Measurements from ENCODE around the gene APRT.

The APRT gene

DNA sequence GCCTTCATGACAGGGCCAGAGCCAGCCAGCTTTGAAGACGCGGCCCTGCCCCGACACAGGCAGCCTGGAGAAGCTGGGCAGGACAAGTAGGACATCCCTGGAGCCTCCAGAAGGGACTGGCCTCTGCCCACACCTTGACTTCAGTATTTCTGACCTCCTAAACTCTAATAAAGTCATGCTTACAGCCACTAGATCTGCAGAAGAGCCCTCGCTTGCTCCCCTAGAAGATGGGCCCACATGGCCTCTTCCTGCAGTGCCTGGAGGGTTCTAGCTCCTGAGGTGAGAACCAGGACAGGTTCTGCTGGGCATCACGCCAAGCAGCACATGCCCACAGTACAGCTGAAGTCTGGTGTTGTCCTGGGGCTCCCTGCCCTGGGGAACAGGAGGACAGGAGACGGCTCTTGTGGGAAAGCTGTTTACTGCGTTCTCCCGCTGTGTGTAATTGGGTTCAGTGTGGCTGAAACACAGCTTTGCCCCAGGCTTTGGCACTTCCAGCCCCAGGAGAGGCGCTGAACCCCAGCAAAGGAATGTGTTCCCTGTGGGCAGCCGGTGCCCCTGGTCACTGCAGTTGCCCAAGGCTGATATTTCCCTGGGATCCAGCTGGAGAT, 2.6 kb downstream of the APRT start:
- no peak for DNase-seq (ENCODE audit: low read depth in 1 of 2, low spot score in 1 of 2)

DNA sequence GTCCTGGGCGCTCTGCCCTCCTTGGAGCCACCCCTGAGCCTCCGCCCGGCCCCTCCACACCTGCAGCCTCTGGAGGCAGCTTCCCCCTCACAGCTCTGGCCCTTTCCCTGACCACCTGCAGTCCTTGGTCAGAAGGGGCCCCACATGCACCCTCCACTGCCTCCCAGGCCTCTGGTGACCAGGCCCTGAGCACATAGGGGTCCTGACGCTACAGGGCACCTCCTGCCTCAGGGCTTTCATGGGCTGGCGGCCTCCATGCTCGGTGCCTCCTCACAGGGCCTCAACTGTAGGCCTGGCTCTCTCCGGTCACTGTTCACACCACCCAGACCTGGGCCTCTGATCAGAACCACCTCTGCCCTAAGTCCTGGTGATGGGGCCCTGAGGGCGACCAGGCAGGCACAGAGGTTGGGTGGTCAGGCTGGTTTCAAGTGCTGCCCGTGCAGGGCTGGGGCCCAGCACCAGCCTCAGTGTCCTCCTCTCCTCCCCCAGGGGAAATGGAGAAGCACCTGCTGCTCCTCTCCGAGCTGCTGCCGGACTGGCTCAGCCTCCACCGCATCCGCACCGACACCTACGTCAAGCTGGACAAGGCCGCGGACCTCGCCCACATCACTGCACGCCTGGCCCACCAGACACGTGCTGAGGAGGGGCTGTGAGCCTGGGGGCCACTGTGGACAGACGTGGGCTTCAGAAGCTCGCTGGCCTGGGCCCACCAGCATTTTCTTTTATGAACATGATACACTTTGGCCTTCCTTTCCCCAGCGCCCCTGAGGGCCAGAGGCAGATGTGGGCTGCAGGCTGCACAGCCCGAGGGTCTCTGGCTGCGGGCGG, 3.9 kb downstream of the APRT start:
- DNase-seq (ENCODE audit: low read depth in 1 of 2, low spot score in 1 of 2) = no peak

DNA sequence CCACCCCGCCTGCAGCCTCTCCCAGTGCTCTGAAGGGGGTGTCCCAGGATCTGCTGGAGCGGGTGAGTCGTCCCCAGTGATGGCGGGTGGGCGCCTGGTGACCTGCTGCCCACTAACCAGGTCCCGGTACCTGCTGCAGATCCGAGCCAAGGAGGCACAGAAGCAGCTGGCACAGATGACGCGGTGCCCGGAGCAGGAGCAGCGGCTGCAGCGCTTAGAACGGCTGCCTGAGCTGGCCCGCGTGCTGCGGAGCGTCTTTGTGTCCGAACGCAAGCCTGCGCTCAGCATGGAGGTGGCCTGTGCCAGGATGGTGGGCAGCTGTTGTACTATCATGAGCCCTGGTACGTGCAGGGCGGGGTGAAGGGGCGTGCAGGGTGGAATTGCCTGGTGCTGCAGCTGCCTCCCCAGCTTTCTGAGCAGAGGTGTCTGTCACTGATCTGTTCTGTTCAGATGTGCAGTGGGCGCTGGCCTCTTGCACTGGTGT, 4.5 kb downstream of the APRT start:
- no peak for DNase-seq (ENCODE audit: low read depth in 1 of 2, low spot score in 1 of 2)

DNA sequence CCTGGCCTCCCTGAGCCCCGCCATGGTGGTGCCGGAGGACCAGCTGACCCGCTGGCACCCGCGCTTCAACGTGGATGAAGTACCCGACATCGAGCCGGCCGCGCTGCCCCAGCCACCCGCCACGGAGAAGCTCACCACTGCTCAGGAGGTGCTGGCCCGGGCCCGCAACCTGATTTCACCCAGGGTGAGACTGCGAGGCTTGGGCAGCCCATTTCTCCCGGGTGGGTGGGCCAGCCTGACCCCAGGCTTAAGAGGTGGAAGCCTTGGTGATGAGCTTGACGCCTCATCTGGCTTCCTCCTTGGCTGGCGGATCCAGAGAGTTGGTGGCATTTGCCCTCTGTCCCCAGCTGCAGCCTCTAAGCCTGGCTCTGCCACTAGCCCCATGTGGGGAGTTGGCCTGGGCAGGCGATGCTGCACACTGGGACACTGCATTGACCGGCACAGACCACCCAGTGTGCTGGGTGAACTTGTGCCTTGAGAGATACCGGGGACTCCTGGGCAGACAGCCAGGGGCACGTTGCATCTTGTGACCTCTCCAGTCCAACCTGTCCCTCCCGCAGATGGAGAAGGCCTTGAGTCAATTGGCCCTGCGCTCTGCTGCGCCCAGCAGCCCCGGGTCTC, 5.1 kb downstream of the APRT start:
- DNase-seq (ENCODE audit: low read depth in 1 of 2, low spot score in 1 of 2) = no peak

- DNase-seq (ENCODE audit: low read depth in 1 of 2, low spot score in 1 of 2) = no peak
Observed at GRCh38 chr16:88805887-88806393, 5.8 kb downstream of the APRT start.

DNA sequence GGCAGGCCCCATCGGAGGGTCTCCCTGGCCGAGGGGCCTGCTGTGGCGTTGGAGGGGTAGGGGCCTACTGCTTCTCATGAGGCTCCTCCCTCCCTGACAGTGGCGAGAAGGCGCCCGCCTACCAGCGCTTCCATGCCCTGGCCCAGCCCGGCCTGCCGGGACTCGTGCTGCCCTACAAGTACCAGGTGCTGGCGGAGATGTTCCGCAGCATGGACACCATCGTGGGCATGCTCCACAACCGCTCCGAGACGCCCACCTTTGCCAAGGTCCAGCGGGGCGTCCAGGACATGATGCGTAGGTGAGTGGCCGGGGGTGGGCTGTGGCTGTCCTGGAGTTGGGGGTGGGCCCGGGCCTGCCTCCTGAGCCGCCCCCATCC, 6.4 kb downstream of the APRT start:
- DNase-seq (ENCODE audit: low read depth in 1 of 2, low spot score in 1 of 2) = no peak

DNA sequence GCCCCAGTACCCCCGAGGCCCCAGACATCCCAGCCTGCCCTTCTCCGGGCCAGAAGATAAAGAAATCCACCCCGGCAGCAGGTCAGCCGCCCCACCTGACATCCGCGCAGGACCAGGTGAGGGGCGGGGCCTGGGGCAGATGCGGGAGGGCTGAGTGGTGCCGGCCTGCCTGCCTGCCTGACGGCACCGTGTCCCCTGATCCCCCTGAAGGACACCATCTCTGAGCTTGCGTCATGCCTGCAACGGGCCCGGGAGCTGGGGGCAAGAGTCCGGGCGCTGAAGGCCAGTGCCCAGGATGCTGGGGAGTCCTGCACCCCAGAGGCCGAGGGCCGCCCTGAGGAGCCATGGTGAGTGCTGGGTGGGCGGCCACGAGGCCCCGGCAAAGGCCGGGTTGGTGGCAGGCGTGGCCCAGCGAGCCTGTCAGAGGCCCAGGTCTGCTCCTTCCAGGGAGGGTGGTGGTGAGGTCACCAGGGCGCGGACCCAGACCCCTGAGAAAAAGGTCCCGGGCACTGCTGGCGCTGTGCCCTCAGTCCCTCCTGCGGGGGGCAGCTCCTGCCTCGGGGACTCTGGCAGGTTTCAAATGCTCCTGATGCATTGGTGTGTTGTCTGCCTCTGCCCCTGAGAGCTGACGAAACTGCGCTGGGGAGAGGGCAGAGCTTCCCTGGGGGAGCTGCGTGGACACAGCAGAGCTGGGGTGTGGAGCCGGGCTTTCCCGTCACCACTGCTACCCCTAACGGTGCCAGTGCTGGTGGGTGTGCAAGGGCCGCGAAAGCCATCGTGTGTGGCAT, 7.0 kb downstream of the APRT start:
- no peak for DNase-seq (ENCODE audit: low read depth in 1 of 2, low spot score in 1 of 2)

GRCh38 chr16:88804173-88804551, 7.6 kb downstream of the APRT start:
- DNase-seq (ENCODE audit: low read depth in 1 of 2, low spot score in 1 of 2) = no peak

DNA sequence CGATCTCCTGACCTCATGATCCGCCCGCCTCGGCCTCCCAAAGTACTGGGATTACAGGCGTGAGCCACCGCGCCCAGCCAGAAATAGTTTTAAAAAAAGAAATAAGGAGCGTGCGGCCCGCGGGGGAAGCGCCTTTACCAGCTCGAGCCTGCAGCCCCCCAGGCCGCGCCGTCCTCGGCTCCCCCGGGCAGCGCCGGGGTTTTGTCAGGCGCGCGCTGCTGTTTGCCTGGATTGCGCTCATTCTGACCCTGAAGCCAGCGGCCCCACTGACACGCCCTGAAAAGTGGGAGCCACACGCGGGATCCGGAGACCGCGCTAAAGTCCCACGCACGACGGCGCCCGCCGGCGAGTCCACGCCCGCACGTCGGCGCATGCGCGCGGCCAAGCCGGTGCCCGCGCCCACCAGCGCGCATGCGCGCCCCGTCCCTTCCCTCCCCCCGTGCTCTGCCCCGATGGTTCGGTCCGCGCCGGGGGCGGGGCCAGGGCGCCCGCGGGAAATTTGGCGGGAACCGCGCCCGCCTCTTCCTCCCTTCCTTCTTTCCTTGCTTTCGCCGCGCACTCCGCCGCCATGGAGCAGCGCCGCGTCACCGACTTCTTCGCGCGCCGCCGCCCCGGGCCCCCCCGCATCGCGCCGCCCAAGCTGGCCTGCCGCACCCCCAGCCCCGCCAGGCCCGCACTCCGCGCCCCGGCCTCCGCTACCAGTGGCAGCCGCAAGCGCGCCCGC, 8.3 kb downstream of the APRT start, which contains the start of gene CDT1:
Gene CDT1, plus strand, starts transcription at position 526 of the 724 bp plus-strand sequence. Its CDS starts 43 bp downstream, at position 569.
- peak; percentile 68 to 86 for DNase-seq (ENCODE audit: low read depth in 1 of 2, low spot score in 1 of 2)

- DNase-seq (ENCODE audit: low read depth in 1 of 2, low spot score in 1 of 2) = no peak
Observed at GRCh38 chr16:88800277-88800592, 11.5 kb downstream of the APRT start.

- DNase-seq (ENCODE audit: low read depth in 1 of 2, low spot score in 1 of 2) = no peak
Observed at GRCh38 chr16:88799569-88800276, 12.0 kb downstream of the APRT start.

GRCh38 chr16:88798772-88799455, 12.8 kb downstream of the APRT start:
- DNase-seq (ENCODE audit: low read depth in 1 of 2, low spot score in 1 of 2) = no peak

- DNase-seq (ENCODE audit: low read depth in 1 of 2, low spot score in 1 of 2) = no peak
Observed at GRCh38 chr16:88798073-88798472, 13.7 kb downstream of the APRT start.

DNA sequence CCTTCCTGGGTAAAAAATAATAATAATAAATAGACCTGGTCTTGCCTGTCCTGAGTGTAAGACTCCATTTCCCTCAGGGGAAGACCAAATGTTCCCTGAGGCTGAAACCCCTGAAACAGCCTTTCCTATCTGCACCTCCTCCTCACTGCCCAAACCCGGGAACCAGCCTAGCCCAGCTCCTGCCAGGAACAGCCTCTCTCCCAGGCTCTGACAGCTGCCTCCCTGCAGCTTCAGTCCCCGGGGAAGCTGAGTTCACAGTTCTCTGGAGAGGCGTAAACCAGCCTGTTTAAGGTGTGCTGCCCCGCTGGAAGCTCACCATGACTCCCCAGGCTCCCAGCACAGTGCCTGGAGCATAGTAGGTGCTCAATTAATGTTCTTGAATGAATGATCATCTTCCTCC, 15.4 kb downstream of the APRT start:
- DNase-seq (ENCODE audit: low read depth in 1 of 2, low spot score in 1 of 2) = no peak

DNA sequence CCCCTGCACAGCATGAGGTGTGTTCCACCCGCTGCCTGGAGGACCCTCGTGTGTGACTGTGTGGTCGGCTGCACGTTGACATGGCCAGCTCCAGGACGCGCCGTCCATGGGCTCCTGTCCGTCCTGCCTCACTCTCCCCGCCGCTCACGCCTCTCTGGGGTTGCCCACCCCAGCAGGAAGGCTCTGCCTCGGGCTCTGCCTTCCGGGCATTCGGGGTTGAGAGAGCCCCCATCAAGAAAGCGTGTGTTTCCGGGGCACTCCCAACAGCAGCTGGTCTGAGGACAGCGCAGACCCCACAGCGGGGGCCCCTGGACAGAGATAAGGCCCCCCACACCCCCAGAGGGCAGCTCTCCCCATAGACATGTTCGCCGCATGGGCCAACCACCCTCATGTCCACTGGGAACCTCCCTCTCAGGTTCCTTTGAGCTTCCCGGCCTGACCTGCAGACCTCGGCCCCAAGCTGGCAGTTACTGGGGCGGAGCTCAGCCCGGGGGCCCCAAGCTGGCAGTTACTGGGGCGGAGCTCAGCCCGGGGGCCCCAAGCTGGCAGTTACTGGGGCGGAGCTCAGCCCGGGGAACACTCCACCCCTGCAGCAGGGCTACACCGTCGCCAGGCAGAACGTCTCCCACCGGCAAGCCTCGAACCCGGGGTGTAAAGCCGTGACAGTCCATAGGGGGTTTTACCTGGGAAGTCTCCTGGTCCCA, 18.3 kb downstream of the APRT start:
- DNase-seq (ENCODE audit: low read depth in 1 of 2, low spot score in 1 of 2) = no peak

- no peak for DNase-seq (ENCODE audit: low read depth in 1 of 2, low spot score in 1 of 2)
Observed at GRCh38 chr16:88792668-88793250, 19.0 kb downstream of the APRT start.

DNA sequence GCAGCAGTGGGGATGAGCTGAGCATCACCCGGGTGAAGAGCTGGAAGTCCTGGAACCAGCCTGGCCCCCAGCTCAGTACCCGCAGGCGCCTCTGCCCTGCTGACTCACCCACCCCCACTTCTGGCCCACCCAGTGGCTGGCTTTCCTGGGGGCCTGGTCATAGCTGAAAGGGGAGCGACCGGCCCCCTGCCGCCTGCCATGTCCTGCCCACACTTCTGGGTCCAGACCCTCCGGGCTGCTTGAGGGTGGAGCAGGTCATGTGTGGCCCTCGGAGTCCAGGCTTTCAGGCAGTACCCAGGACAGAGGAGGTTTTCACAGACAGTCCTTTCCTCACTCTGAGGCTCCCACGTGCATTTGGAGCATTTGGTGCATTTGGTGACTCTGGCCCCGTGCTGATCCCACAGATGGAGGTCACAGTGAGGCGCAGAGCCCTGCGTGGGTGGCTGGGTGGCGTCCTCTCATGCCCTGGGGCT, 19.6 kb downstream of the APRT start:
- DNase-seq (ENCODE audit: low read depth in 1 of 2, low spot score in 1 of 2) = no peak
